HCT116 (cell line): ENCODE measurements around the gene HOXC11. TPM values are rescaled to one million over a fixed set of nuclear protein-coding genes. Genes with fewer than 3 reads are reported as not detected.

Experiments used
- ATAC-seq: fragments of 200-7000 bp; cut with Tn5 transposase; 2 replicates; pipeline ENCODE4 v1.9.1; 2020; ENCODE audit warnings: mild to moderate bottlenecking, moderate library complexity
- BruUV-seq: library from RNA; stranded (reverse); fragments of 400-500 nt; replicated peaks from 2 replicates; lab custom pipeline; 2021; lab: Mats Ljungman, UMichigan
- CTCF ChIA-PET: fragments of 300-600 bp; sonication (Branson Sonifier 250); formaldehyde crosslinking; loops from one replicate; lab custom pipeline; 2021; ENCODE audit warnings: antibody characterized with exemption; lab: Charles Lee
- POLR2A ChIA-PET: fragments of 300-600, 350-600 bp; sonication (Branson Sonifier 250); formaldehyde crosslinking; loops from one replicate; lab custom pipeline; 2021; ENCODE audit warnings: antibody characterized with exemption; lab: Charles Lee
- RAD21 ChIA-PET, 2 experiments: fragments of 300-600 bp; sonication (Branson Sonifier 250); formaldehyde crosslinking; loops; one replicate each; lab custom pipeline; 2023; ENCODE audit warnings: low total read pairs in 2 of 2; ENCODE audit not compliant: uncharacterized antibody in 2 of 2, unreplicated experiment in 2 of 2, low non-redundant PET in 1 of 2; lab: Charles Lee
- DNase-seq: peaks from one replicate; pipeline ENCODE4 v3.0.0-alpha.2; 2010; ENCODE audit warnings: low read depth, low spot score
- H2AFZ ChIP-seq: fragments of 200-600 bp; shearing (Covaris generic), sonication (generic); 2 replicates; pipeline ENCODE4 v1.6.1; 2017; ENCODE audit warnings: low read depth, mixed run types, mixed read lengths, antibody characterized with exemption, low read length; ENCODE audit not compliant: poor library complexity, severe bottlenecking
- H3K27ac ChIP-seq: 2 replicates; pipeline ENCODE4 v1.5.1; 2012; ENCODE audit warnings: low read depth, low read length
- H3K27me3 ChIP-seq: fragments of 200-600 bp; sonication (generic); 2 replicates; pipeline ENCODE4 v1.6.1; 2016; ENCODE audit warnings: mixed run types, low read length, mixed read lengths; ENCODE audit not compliant: insufficient read depth
- H3K36me3 ChIP-seq, 2 experiments: fragments of 200-500 bp in 1 of 2; fragments of 200-600 bp in 1 of 2; sonication (Bioruptor generic) in 1 of 2; sonication (generic) in 1 of 2; 2 replicates each; pipeline versions ENCODE4 v1.5.1 to v1.6.1; 2014 to 2016; ENCODE audit warnings: low read length in 2 of 2, inconsistent platforms in 1 of 2, mixed read lengths in 1 of 2, mixed run types in 1 of 2; ENCODE audit not compliant: insufficient read depth in 2 of 2, control insufficient read depth in 1 of 2
- H3K4me1 ChIP-seq, 2 experiments: fragments of 200-600 bp in 1 of 2; sonication (generic) in 1 of 2; 2 replicates each; pipeline versions ENCODE4 v1.5.1 to v1.6.1; 2012 to 2017; ENCODE audit warnings: low read length in 2 of 2, inconsistent platforms in 1 of 2, mild to moderate bottlenecking in 1 of 2, mixed read lengths in 1 of 2, mixed run types in 1 of 2, moderate library complexity in 1 of 2; ENCODE audit not compliant: insufficient read depth in 2 of 2, control insufficient read depth in 1 of 2
- H3K4me2 ChIP-seq: fragments of 200-600 bp; sonication (generic); 2 replicates; pipeline ENCODE4 v1.6.1; 2017; ENCODE audit warnings: mixed run types, low read length, mixed read lengths
- H3K4me3 ChIP-seq, 2 experiments: fragments of 200-600 bp in 1 of 2; sonication (generic) in 1 of 2; replicated peaks in 1 of 2; 2 replicates each; pipeline ENCODE4 v1.5.1; 2011 to 2016; ENCODE audit warnings: low read length in 2 of 2, control low read depth in 1 of 2, low read depth in 1 of 2, mild to moderate bottlenecking in 1 of 2, mixed read lengths in 1 of 2, mixed run types in 1 of 2
- H3K79me2 ChIP-seq: fragments of 200-600 bp; sonication (generic); 2 replicates; pipeline ENCODE4 v1.6.1; 2017; ENCODE audit warnings: mild to moderate bottlenecking, mixed run types, low read length, moderate library complexity, mixed read lengths; ENCODE audit not compliant: insufficient read depth
- H3K9ac ChIP-seq: fragments of 200-600 bp; sonication (generic); 2 replicates; pipeline ENCODE4 v1.6.1; 2016; ENCODE audit warnings: low read length, mixed read lengths
- H3K9me2 ChIP-seq: fragments of 200-600 bp; sonication (generic), shearing (Covaris generic); 2 replicates; pipeline ENCODE4 v1.6.1; 2017; ENCODE audit warnings: mixed run types, mild to moderate bottlenecking, moderate library complexity; ENCODE audit not compliant: insufficient read depth
- H3K9me3 ChIP-seq, 2 experiments: fragments of 200-500 bp in 1 of 2; fragments of 200-600 bp in 1 of 2; sonication (Bioruptor generic) in 1 of 2; sonication (generic) in 1 of 2; 2 replicates each; pipeline ENCODE4 v1.6.1; 2014 to 2017; ENCODE audit warnings: low read length in 2 of 2, mixed read lengths in 2 of 2, inconsistent platforms in 1 of 2, low read depth in 1 of 2, mild to moderate bottlenecking in 1 of 2, mixed run types in 1 of 2, moderate library complexity in 1 of 2; ENCODE audit not compliant: control insufficient read depth in 1 of 2, insufficient read depth in 1 of 2
- H4K20me1 ChIP-seq: fragments of 200-600 bp; sonication (generic), shearing (Covaris generic); 2 replicates; pipeline ENCODE4 v1.6.1; 2017; ENCODE audit warnings: mixed run types, mild to moderate bottlenecking, moderate library complexity; ENCODE audit not compliant: insufficient read depth
- ELF1 ChIP-seq: IDR thresholded peaks from 2 replicates; pipeline ENCODE4 v1.6.1; 2012; ENCODE audit warnings: low read depth, borderline replicate concordance
- POLR2A ChIP-seq: IDR thresholded peaks from 2 replicates; pipeline ENCODE4 v1.7.0; 2011; ENCODE audit warnings: borderline replicate concordance; ENCODE audit not compliant: insufficient read depth, insufficient read length; ENCODE audit errors: extremely low read depth
- POLR2AphosphoS5 ChIP-seq: IDR thresholded peaks from 2 replicates; pipeline ENCODE4 v1.6.1; 2011; ENCODE audit warnings: mild to moderate bottlenecking, low read depth, low read length, moderate library complexity
- REST ChIP-seq: IDR thresholded peaks from 2 replicates; pipeline ENCODE4 v1.6.1; 2012; ENCODE audit warnings: low read depth
- intact Hi-C: fragments of 100-400 bp; cut with micrococcal nuclease; formaldehyde crosslinking; loops from 2 replicates; pipeline ENCODE4 v1.10.0; 2022
- total RNA-seq: library from RNA; stranded (reverse); gene quantifications from one replicate; pipeline ENCODE4 v1.2.1, GENCODE V29; 2021; ENCODE audit not compliant: unreplicated experiment

Gene HOXC11
- total RNA-seq, 1 experiment from 2014 or later = 0.22 TPM

GRCh38 chr12:54007538-54008259, 34.8 kb downstream of the HOXC11 start:
- DNase-seq (no peak), ATAC-seq (no peak)
- H3K36me3 ChIP-seq = peaks cover 0 to 2% of the 10 kb centered on the region in 2 experiments; a peak in 1 of 4 replicates
- peaks cover 0 to 6% of the 10 kb centered on the region in 2 experiments; a peak in 2 of 4 replicates for H3K4me1 ChIP-seq
- 0 out of 2 replicates have a peak, but pooled peaks cover 3% of the 10 kb centered on the region for H3K79me2 ChIP-seq
- BruUV-seq = no TSS peak
- no peaks in the 10 kb centered on the region for H3K9me2 ChIP-seq
- no peaks in the 10 kb centered on the region for H3K9me3 ChIP-seq
- ChIA-PET CTCF (interaction anchor here (0.8 to 3.5 kb wide), 7 partner anchors 8 to 200 kb away, joined by 4 to 68 read pairs (median 7); partner anchors contain the start of gene HOXC5), RAD21 (interaction anchor here (0.6 to 1.2 kb wide), 3 partner anchors 10 to 194 kb away, joined by 3 to 9 read pairs (median 5); no protein-coding TSS in a partner anchor), POLR2A (interaction anchor here (1.9 kb wide), 1 partner anchor 10 kb away, joined by 4 read pairs; no protein-coding TSS in a partner anchor)
- TF ChIP-seq ELF1 (no peak), POLR2A (no peak), REST (no peak), POLR2AphosphoS5 (no peak)
- H4K20me1 ChIP-seq = no peaks in the 10 kb centered on the region
- H3K4me2 ChIP-seq = no peak overlapping the region
- intact Hi-C loops = no loop called here
- no peak overlapping the region for H3K4me3 ChIP-seq
- no peak overlapping the region for H2AFZ ChIP-seq
- H3K27me3 ChIP-seq = no peaks in the 10 kb centered on the region
- no peak overlapping the region for H3K9ac ChIP-seq
- H3K27ac ChIP-seq = no peak overlapping the region
